DND-41 (cell line): ENCODE results near the gene TMC3.

Source experiments
- ATAC-seq: fragments of 200-7000 bp; cut with Tn5 transposase; 3 replicates; pipeline ENCODE4 v1.9.1; 2021; ENCODE audit warnings: low read depth; ENCODE audit not compliant: insufficient read depth
- DNase-seq: peaks from one replicate; pipeline ENCODE4 v3.0.0-alpha.2; 2020
- H2AFZ ChIP-seq: 2 replicates; pipeline ENCODE4 v1.6.0; 2012; ENCODE audit warnings: low read depth, low read length
- H3K27ac ChIP-seq: 2 replicates; pipeline ENCODE4 v1.5.1; 2012; ENCODE audit warnings: low read length, inconsistent platforms
- H3K27me3 ChIP-seq: fragments of 200-600 bp; sonication (generic); 2 replicates; pipeline ENCODE4 v1.6.0; 2012; ENCODE audit warnings: low read length, mild to moderate bottlenecking, inconsistent platforms; ENCODE audit not compliant: insufficient read depth, poor library complexity
- H3K36me3 ChIP-seq: 2 replicates; pipeline ENCODE4 v1.5.1; 2012; ENCODE audit warnings: low read length, inconsistent platforms; ENCODE audit not compliant: insufficient read depth
- H3K4me1 ChIP-seq: 2 replicates; pipeline ENCODE4 v1.5.1; 2012; ENCODE audit warnings: mild to moderate bottlenecking, low read length; ENCODE audit not compliant: insufficient read depth
- H3K4me2 ChIP-seq: 2 replicates; pipeline ENCODE4 v1.6.0; 2012; ENCODE audit warnings: mild to moderate bottlenecking, moderate library complexity, low read length, inconsistent platforms; ENCODE audit not compliant: insufficient read depth
- H3K4me3 ChIP-seq, 2 experiments: fragments of 200-600 bp in 1 of 2; shearing (Covaris generic) in 1 of 2; 2 replicates each; pipeline ENCODE4 v1.5.1; 2012 to 2016; ENCODE audit warnings: inconsistent platforms in 2 of 2, low read length in 2 of 2, mild to moderate bottlenecking in 2 of 2, low read depth in 1 of 2, moderate library complexity in 1 of 2
- H3K79me2 ChIP-seq: 2 replicates; pipeline ENCODE4 v1.6.0; 2012; ENCODE audit warnings: low read length, inconsistent platforms; ENCODE audit not compliant: insufficient read depth
- H3K9ac ChIP-seq: 2 replicates; pipeline ENCODE4 v1.6.0; 2012; ENCODE audit warnings: low read depth, mild to moderate bottlenecking, inconsistent platforms, low read length, moderate library complexity
- H3K9me3 ChIP-seq: 2 replicates; pipeline ENCODE4 v1.5.1; 2012; ENCODE audit warnings: low read length, moderate library complexity, mild to moderate bottlenecking, inconsistent platforms; ENCODE audit not compliant: insufficient read depth, severe bottlenecking
- H4K20me1 ChIP-seq: 2 replicates; pipeline ENCODE4 v1.6.0; 2012; ENCODE audit warnings: low read length; ENCODE audit not compliant: insufficient read depth
- CTCF ChIP-seq: IDR thresholded peaks from 2 replicates; pipeline ENCODE4 v1.5.1; 2012; ENCODE audit warnings: borderline replicate concordance, low read length, moderate library complexity, mild to moderate bottlenecking; ENCODE audit not compliant: poor library complexity, severe bottlenecking; ENCODE audit errors: extremely low read depth
- EZH2 ChIP-seq: IDR thresholded peaks from 3 replicates; pipeline ENCODE4 v1.6.1; 2012; ENCODE audit warnings: borderline replicate concordance, low read depth, mild to moderate bottlenecking, moderate library complexity, low read length, inconsistent platforms; ENCODE audit not compliant: severe bottlenecking

The TMC3 gene

GRCh38 chr15:81303244-81304225 is 70.5 kb downstream of the TMC3 start:
- Histone ChIP-seq H3K4me1 (peaks cover 52% of the 10 kb centered on the region), H3K27ac (no peak overlapping the region), H3K4me2 (no peak overlapping the region)

GRCh38 chr15:81302701-81303109 is 71.3 kb downstream of the TMC3 start:
- Histone ChIP-seq H3K9me3 (no peaks in the 10 kb centered on the region), H2AFZ (no peak overlapping the region), H3K27me3 (no peaks in the 10 kb centered on the region), H3K4me3 (no peak overlapping the region), H3K79me2 (peaks cover 46% of the 10 kb centered on the region), H3K36me3 (peaks cover 85% of the 10 kb centered on the region), H4K20me1 (peaks cover 7% of the 10 kb centered on the region), H3K4me1 (peaks cover 60% of the 10 kb centered on the region), H3K4me2 (peak overlapping the region; percentile 76; the same call in 1 of the 2 replicates), H3K27ac (peak overlapping the region; percentile 27; the same call in 1 of the 2 replicates), H3K9ac (no peak overlapping the region)
- TF ChIP-seq EZH2, result no peak
- no peak for TF ChIP-seq CTCF
- no peak for DNase-seq
- no peak for ATAC-seq

More at GRCh38 chr15:81303244-81304225, 70.5 kb downstream of the TMC3 start:
- TF ChIP-seq EZH2 (no peak), CTCF (no peak)
- Histone ChIP-seq H4K20me1 (peaks cover 7% of the 10 kb centered on the region), H3K9me3 (no peaks in the 10 kb centered on the region), H3K79me2 (peaks cover 38% of the 10 kb centered on the region), H2AFZ (no peak overlapping the region), H3K27me3 (no peaks in the 10 kb centered on the region), H3K36me3 (peaks cover 93% of the 10 kb centered on the region), H3K4me3 (no peak overlapping the region), H3K9ac (no peak overlapping the region)
- no peak for DNase-seq
- no peak for ATAC-seq

- peaks cover 77% of the 10 kb centered on the region for H3K36me3 ChIP-seq
- peaks cover 68% of the 10 kb centered on the region for H3K4me1 ChIP-seq
- H3K9me3 ChIP-seq, result no peaks in the 10 kb centered on the region
- H3K27ac ChIP-seq, result peak overlapping the region; percentile 45
- H3K9ac ChIP-seq, result no peak overlapping the region
- DNase-seq (no peak), ATAC-seq (no peak)
- TF ChIP-seq EZH2, result no peak
- TF ChIP-seq CTCF, result no peak
- no peaks in the 10 kb centered on the region for H3K27me3 ChIP-seq
- peaks cover 54% of the 10 kb centered on the region for H3K79me2 ChIP-seq
- no peak overlapping the region for H2AFZ ChIP-seq
- peak overlapping the region; percentile 76; the same call in 1 of the 2 replicates for H3K4me2 ChIP-seq
- H4K20me1 ChIP-seq, result peaks cover 7% of the 10 kb centered on the region
- H3K4me3 ChIP-seq, result no peak overlapping the region
Observed at GRCh38 chr15:81301815-81302399, 72.1 kb downstream of the TMC3 start.
